ENCODE data around the gene TMEM201. TPM values are rescaled to one million over a fixed set of nuclear protein-coding genes. Genes with fewer than 3 reads are reported as not detected.

TMEM201 gene
- total and polyA plus RNA-seq, 2 of the 4 experiments (the other 2 are of a cell fraction) = 1.3 to 8.7 TPM

DNA sequence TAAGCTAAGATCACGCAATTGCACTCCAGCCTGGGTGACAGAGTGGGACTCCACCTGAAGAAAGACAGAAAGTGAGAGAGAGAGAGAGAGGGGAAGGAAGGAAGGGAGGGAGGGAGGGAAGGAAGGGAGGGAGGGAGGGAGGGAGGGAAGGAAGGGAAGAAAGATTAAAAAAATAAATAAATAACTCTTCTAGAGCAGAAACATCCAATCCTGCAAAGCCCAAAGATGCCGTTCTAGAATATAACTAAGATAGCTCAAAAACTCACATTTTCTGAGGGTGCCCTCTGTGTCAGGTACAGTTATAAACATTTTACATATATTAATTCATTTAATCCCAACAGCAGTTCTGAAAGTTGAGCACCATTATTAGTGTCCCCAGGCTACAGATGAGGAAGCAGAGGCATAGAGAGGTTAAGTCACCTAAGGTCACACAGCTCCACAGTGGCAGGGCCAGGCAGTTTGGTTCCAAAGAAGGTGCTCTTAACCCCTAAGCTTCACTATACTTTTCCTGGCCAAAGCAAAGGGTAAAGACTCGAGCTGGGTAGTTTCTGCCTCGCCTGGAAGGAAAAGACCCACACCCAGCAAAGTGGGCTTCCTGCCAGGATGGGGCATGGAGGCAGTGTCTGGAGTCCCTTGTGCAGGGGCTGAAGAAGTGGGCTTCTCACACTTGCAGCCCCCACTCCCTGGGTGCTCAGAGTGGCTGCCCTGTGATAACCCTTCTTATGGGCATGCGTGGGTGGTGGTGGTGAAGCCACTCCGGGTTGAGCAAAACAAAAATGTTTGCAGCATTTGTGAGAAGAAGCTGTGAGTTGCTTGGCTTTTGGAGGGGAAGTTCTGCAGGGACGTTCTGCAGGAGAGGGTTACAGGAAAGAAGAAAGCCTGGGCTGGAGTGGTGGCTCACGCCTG, 54.9 kb downstream of the TMEM201 start:
- Histone ChIP-seq H3K23ac (ENCODE audit: low read depth, low read length) (no peak overlapping the region), H2BK20ac (ENCODE audit: low read depth, low read length) (no peak overlapping the region), H4K91ac (ENCODE audit: insufficient read depth, low read depth, low read length) (no peak overlapping the region), H2AFZ (replicated peaks; ENCODE audit: low read length, poor library complexity) (no peak overlapping the region), H3K18ac (ENCODE audit: low read depth, low read length) (no peak overlapping the region), H3K27ac (ENCODE audit: insufficient read depth, low read length) (no peak overlapping the region), H2AK9ac (replicated peaks; ENCODE audit: low read depth, low read length, poor library complexity) (no peak overlapping the region), H2BK5ac (ENCODE audit: low read depth, low read length, poor library complexity, severe bottlenecking) (no peak overlapping the region), H2AK5ac (ENCODE audit: low read depth, low read length) (no peak overlapping the region), H4K20me1 (ENCODE audit: insufficient read depth, low read length) (no peaks in the 10 kb centered on the region), H3K36me3 (ENCODE audit: control insufficient read depth, insufficient read depth, low read length) (no peaks in the 10 kb centered on the region), H2BK120ac (ENCODE audit: low read depth, low read length) (no peak overlapping the region), H2BK15ac (ENCODE audit: low read depth, low read length) (no peak overlapping the region), H4K8ac (ENCODE audit: low read depth in 2 of 2, low read length in 2 of 2) (no peak overlapping the region), H3K56ac (ENCODE audit: extremely low read depth, insufficient read depth, low read length) (no peak overlapping the region), H4K5ac (ENCODE audit: low read depth, low read length) (no peak overlapping the region), H3K4ac (ENCODE audit: low read depth, low read length) (no peak overlapping the region), H3K9me1 (ENCODE audit: insufficient read depth, low read length) (no peaks in the 10 kb centered on the region), H3K27me3 (ENCODE audit: control insufficient read depth, insufficient read depth, low read length) (peaks cover 17% of the 10 kb centered on the region), H3K4me3 (ENCODE audit: insufficient read depth, low read depth, low read length) (no peak overlapping the region), H3K9me3 (ENCODE audit: control insufficient read depth, insufficient read depth, low read length) (no peaks in the 10 kb centered on the region), H3K79me1 (ENCODE audit: low read depth in 1 of 2, low read length in 2 of 2) (no peaks in the 10 kb centered on the region), H3K9ac (ENCODE audit: low read depth, low read length) (no peak overlapping the region), H3K14ac (replicated peaks; ENCODE audit: low read depth, low read length) (no peak overlapping the region), H3K4me2 (ENCODE audit: low read depth, low read length) (no peak overlapping the region), H3K4me1 (ENCODE audit: control insufficient read depth, insufficient read depth, low read length) (peaks cover 2% of the 10 kb centered on the region; the same call in 1 of the 2 replicates)
- BruUV-seq (replicated peaks) = no TSS peak
- ATAC-seq (ENCODE audit: low read depth) (no peak), DNase-seq (no peak)
- WGBS, 2 experiments (ENCODE audit: extremely low coverage in 2 of 2, insufficient read length in 1 of 2) = 60% methylated on average over 1 of the region's 8 CpGs; no CpG with 5 or more reads in 1 of the 2 experiments
- dilution Hi-C loops (cut with HindIII; ENCODE audit: low sequenced_read_pairs, unreplicated experiment) (no loop called here), in situ Hi-C loops (cut with MboI; ENCODE audit: low sequenced_read_pairs) (no loop called here), intact Hi-C loops (cut with micrococcal nuclease) (no loop called here)
- POLR2A ChIA-PET (ENCODE audit: unreplicated experiment) = no interaction called here
- CTCF ChIA-PET = interaction anchor here (1.0 kb wide), 1 partner anchor 31 kb away, joined by 8 read pairs; no protein-coding TSS in a partner anchor
- TF ChIP-seq RCOR1 (IDR thresholded peaks at IDR 0.05; ENCODE audit: insufficient replicate concordance, low read length) = no peak
- no peak for TF ChIP-seq MAZ (IDR thresholded peaks at IDR 0.05; ENCODE audit: borderline replicate concordance, low read depth, low read length)
- no peak for TF ChIP-seq RFX5 (IDR thresholded peaks at IDR 0.05; ENCODE audit: low read depth, low read length)
- TF ChIP-seq, protein P1, sequence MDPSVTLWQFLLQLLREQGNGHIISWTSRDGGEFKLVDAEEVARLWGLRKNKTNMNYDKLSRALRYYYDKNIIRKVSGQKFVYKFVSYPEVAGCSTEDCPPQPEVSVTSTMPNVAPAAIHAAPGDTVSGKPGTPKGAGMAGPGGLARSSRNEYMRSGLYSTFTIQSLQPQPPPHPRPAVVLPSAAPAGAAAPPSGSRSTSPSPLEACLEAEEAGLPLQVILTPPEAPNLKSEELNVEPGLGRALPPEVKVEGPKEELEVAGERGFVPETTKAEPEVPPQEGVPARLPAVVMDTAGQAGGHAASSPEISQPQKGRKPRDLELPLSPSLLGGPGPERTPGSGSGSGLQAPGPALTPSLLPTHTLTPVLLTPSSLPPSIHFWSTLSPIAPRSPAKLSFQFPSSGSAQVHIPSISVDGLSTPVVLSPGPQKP (IDR thresholded peaks at IDR 0.05; ENCODE audit: borderline replicate concordance, low read depth, low read length) = no peak
- no peak for TF ChIP-seq NFE2L2 (IDR thresholded peaks at IDR 0.05; ENCODE audit: low read depth, low read length)
- TF ChIP-seq FOS (IDR thresholded peaks at IDR 0.05; ENCODE audit: low read depth, low read length) = no peak
- TF ChIP-seq, protein P2, sequence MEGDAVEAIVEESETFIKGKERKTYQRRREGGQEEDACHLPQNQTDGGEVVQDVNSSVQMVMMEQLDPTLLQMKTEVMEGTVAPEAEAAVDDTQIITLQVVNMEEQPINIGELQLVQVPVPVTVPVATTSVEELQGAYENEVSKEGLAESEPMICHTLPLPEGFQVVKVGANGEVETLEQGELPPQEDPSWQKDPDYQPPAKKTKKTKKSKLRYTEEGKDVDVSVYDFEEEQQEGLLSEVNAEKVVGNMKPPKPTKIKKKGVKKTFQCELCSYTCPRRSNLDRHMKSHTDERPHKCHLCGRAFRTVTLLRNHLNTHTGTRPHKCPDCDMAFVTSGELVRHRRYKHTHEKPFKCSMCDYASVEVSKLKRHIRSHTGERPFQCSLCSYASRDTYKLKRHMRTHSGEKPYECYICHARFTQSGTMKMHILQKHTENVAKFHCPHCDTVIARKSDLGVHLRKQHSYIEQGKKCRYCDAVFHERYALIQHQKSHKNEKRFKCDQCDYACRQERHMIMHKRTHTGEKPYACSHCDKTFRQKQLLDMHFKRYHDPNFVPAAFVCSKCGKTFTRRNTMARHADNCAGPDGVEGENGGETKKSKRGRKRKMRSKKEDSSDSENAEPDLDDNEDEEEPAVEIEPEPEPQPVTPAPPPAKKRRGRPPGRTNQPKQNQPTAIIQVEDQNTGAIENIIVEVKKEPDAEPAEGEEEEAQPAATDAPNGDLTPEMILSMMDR (conservative IDR thresholded peaks at IDR 0.05; ENCODE audit: low read depth, low read length) = no peak
- TF ChIP-seq, protein P3, sequence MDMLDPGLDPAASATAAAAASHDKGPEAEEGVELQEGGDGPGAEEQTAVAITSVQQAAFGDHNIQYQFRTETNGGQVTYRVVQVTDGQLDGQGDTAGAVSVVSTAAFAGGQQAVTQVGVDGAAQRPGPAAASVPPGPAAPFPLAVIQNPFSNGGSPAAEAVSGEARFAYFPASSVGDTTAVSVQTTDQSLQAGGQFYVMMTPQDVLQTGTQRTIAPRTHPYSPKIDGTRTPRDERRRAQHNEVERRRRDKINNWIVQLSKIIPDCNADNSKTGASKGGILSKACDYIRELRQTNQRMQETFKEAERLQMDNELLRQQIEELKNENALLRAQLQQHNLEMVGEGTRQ (IDR thresholded peaks at IDR 0.05; ENCODE audit: low read depth, low read length) = no peak
- TF ChIP-seq POLR2A (IDR thresholded peaks at IDR 0.05; ENCODE audit: low read depth, low read length) = no peak
- no peak for TF ChIP-seq BHLHE40 (IDR thresholded peaks at IDR 0.05; ENCODE audit: low read depth, low read length)
- no peak for TF ChIP-seq MAFK (IDR thresholded peaks at IDR 0.05; ENCODE audit: low read depth, low read length)
- TF ChIP-seq CHD1 (IDR thresholded peaks at IDR 0.05; ENCODE audit: low read depth, low read length) = no peak
- TF ChIP-seq SMC3 (IDR thresholded peaks at IDR 0.05; ENCODE audit: low read depth, low read length) = no peak
- TF ChIP-seq RAD21 (IDR thresholded peaks at IDR 0.05; ENCODE audit: low read length) = no peak
- no peak for TF ChIP-seq MXI1 (IDR thresholded peaks at IDR 0.05; ENCODE audit: borderline replicate concordance, low read depth, low read length)

Data from IMR-90 (cell line).